ENCODE data around the gene AP5B1.

DNA sequence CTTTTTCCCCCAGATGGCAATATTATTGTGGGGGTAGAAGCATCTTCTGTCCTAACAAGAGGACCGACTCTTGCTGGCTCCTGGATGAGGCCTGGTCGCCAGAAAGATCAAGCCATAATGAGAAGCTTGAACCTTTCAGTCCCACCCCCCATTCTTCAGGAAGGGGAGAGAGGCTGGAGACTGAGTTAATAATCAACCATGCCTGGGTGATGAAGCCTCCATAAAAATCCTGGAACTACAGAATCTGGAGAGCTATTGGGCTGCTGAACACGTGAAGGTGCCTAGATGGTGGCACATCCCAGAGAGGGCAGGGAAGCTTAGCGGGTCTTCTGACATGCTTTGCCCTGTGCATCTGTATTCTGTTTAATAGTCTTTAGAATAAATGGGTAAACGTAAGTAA lies 16.3 kb downstream of the AP5B1 start:
- TF ChIP-seq, protein P1, sequence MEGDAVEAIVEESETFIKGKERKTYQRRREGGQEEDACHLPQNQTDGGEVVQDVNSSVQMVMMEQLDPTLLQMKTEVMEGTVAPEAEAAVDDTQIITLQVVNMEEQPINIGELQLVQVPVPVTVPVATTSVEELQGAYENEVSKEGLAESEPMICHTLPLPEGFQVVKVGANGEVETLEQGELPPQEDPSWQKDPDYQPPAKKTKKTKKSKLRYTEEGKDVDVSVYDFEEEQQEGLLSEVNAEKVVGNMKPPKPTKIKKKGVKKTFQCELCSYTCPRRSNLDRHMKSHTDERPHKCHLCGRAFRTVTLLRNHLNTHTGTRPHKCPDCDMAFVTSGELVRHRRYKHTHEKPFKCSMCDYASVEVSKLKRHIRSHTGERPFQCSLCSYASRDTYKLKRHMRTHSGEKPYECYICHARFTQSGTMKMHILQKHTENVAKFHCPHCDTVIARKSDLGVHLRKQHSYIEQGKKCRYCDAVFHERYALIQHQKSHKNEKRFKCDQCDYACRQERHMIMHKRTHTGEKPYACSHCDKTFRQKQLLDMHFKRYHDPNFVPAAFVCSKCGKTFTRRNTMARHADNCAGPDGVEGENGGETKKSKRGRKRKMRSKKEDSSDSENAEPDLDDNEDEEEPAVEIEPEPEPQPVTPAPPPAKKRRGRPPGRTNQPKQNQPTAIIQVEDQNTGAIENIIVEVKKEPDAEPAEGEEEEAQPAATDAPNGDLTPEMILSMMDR (IDR thresholded peaks at IDR 0.05; ENCODE audit: insufficient read depth, low read length): no peak
- TF ChIP-seq GABPA (IDR thresholded peaks at IDR 0.05; ENCODE audit: low read depth): no peak
- TF ChIP-seq POLR2AphosphoS5 (IDR thresholded peaks at IDR 0.05; ENCODE audit: low read depth): no peak
- TF ChIP-seq, protein P2, sequence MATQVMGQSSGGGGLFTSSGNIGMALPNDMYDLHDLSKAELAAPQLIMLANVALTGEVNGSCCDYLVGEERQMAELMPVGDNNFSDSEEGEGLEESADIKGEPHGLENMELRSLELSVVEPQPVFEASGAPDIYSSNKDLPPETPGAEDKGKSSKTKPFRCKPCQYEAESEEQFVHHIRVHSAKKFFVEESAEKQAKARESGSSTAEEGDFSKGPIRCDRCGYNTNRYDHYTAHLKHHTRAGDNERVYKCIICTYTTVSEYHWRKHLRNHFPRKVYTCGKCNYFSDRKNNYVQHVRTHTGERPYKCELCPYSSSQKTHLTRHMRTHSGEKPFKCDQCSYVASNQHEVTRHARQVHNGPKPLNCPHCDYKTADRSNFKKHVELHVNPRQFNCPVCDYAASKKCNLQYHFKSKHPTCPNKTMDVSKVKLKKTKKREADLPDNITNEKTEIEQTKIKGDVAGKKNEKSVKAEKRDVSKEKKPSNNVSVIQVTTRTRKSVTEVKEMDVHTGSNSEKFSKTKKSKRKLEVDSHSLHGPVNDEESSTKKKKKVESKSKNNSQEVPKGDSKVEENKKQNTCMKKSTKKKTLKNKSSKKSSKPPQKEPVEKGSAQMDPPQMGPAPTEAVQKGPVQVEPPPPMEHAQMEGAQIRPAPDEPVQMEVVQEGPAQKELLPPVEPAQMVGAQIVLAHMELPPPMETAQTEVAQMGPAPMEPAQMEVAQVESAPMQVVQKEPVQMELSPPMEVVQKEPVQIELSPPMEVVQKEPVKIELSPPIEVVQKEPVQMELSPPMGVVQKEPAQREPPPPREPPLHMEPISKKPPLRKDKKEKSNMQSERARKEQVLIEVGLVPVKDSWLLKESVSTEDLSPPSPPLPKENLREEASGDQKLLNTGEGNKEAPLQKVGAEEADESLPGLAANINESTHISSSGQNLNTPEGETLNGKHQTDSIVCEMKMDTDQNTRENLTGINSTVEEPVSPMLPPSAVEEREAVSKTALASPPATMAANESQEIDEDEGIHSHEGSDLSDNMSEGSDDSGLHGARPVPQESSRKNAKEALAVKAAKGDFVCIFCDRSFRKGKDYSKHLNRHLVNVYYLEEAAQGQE (IDR thresholded peaks at IDR 0.05; ENCODE audit: insufficient replicate concordance, low read depth): no peak
